HL-60 (cell line): Measurements from ENCODE around the gene FSTL4.

Experiments
- GABPA ChIP-seq: IDR thresholded peaks from 2 replicates; pipeline ENCODE4 v1.6.1; 2012; ENCODE audit warnings: low read depth
- POLR2AphosphoS5 ChIP-seq: IDR thresholded peaks from 2 replicates; pipeline ENCODE4 v1.6.1; 2012; ENCODE audit warnings: low read depth
- SPI1 ChIP-seq: IDR thresholded peaks from 2 replicates; pipeline ENCODE4 v1.6.1; 2012; ENCODE audit warnings: low read depth, mild to moderate bottlenecking, borderline replicate concordance
- TF ChIP-seq, protein P1 (sequence below): IDR thresholded peaks from 2 replicates; pipeline ENCODE4 v1.6.1; 2012; ENCODE audit warnings: low read depth; ENCODE audit not compliant: insufficient replicate concordance
- TF ChIP-seq, protein P2 (sequence below): IDR thresholded peaks from one replicate; pipeline ENCODE4 v1.5.1; 2011; ENCODE audit warnings: low read length, control low read depth, inconsistent platforms; ENCODE audit not compliant: insufficient read depth

DNA sequence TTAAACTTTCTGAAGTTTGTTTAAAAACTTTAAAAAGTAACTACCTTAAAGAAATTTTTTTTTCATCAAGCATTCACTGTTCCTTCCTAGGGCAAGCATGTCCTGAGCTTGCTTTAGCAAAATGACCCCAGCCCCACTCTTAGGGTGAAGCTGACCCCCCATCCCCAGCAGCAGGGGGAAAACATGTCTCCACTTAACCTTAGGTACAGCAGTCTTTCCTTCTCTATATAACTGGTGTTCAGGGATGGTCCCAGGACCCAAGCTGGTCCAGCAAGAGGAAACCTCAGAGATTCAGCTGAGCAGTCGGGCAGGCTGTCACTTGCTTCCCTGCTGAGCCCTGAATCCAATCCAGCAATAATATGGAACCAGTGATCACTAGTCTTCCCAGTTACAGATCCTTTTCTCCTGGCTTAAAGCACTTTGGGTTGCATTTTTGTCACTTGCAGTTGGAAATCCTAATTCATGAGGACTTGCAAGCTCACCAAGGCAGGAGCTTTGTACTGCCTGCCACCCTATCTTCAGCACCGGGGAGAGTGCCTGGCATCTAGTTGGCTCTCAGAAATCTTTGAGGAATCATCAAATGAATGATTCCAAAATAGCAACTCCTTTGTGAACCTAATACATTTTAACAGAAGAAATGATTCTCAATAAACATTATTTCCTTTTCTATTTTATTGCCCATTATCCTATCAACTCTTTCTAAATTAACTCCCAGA is 91.2 kb downstream of the FSTL4 start:
- TF ChIP-seq, protein P1, sequence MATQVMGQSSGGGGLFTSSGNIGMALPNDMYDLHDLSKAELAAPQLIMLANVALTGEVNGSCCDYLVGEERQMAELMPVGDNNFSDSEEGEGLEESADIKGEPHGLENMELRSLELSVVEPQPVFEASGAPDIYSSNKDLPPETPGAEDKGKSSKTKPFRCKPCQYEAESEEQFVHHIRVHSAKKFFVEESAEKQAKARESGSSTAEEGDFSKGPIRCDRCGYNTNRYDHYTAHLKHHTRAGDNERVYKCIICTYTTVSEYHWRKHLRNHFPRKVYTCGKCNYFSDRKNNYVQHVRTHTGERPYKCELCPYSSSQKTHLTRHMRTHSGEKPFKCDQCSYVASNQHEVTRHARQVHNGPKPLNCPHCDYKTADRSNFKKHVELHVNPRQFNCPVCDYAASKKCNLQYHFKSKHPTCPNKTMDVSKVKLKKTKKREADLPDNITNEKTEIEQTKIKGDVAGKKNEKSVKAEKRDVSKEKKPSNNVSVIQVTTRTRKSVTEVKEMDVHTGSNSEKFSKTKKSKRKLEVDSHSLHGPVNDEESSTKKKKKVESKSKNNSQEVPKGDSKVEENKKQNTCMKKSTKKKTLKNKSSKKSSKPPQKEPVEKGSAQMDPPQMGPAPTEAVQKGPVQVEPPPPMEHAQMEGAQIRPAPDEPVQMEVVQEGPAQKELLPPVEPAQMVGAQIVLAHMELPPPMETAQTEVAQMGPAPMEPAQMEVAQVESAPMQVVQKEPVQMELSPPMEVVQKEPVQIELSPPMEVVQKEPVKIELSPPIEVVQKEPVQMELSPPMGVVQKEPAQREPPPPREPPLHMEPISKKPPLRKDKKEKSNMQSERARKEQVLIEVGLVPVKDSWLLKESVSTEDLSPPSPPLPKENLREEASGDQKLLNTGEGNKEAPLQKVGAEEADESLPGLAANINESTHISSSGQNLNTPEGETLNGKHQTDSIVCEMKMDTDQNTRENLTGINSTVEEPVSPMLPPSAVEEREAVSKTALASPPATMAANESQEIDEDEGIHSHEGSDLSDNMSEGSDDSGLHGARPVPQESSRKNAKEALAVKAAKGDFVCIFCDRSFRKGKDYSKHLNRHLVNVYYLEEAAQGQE = peak; percentile 70
- TF ChIP-seq, protein P2, sequence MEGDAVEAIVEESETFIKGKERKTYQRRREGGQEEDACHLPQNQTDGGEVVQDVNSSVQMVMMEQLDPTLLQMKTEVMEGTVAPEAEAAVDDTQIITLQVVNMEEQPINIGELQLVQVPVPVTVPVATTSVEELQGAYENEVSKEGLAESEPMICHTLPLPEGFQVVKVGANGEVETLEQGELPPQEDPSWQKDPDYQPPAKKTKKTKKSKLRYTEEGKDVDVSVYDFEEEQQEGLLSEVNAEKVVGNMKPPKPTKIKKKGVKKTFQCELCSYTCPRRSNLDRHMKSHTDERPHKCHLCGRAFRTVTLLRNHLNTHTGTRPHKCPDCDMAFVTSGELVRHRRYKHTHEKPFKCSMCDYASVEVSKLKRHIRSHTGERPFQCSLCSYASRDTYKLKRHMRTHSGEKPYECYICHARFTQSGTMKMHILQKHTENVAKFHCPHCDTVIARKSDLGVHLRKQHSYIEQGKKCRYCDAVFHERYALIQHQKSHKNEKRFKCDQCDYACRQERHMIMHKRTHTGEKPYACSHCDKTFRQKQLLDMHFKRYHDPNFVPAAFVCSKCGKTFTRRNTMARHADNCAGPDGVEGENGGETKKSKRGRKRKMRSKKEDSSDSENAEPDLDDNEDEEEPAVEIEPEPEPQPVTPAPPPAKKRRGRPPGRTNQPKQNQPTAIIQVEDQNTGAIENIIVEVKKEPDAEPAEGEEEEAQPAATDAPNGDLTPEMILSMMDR = no peak
- TF ChIP-seq POLR2AphosphoS5 (no peak), GABPA (no peak), SPI1 (no peak)
